ENCODE measurements around the gene PIK3IP1.

PIK3IP1 gene

DNA sequence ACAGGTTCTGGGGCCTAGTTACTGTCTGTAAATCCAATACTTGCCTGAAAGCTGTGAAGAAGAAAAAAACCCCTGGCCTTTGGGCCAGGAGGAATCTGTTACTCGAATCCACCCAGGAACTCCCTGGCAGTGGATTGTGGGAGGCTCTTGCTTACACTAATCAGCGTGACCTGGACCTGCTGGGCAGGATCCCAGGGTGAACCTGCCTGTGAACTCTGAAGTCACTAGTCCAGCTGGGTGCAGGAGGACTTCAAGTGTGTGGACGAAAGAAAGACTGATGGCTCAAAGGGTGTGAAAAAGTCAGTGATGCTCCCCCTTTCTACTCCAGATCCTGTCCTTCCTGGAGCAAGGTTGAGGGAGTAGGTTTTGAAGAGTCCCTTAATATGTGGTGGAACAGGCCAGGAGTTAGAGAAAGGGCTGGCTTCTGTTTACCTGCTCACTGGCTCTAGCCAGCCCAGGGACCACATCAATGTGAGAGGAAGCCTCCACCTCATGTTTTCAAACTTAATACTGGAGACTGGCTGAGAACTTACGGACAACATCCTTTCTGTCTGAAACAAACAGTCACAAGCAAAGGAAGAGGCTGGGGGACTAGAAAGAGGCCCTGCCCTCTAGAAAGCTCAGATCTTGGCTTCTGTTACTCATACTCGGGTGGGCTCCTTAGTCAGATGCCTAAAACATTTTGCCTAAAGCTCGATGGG, 13.5 kb downstream of the PIK3IP1 start:
- no peak for DNase-seq (ENCODE audit: low spot score)

DNA sequence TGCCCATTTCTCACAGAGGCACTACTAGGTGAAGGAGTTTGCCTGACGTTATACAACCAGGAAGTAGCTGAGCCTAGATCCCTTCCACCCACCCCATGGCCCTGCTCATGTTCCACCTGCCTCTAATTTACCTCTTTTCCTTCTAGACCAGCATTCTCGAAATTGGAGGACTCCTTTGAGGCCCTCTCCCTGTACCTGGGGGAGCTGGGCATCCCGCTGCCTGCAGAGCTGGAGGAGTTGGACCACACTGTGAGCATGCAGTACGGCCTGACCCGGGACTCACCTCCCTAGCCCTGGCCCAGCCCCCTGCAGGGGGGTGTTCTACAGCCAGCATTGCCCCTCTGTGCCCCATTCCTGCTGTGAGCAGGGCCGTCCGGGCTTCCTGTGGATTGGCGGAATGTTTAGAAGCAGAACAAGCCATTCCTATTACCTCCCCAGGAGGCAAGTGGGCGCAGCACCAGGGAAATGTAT, 14.1 kb downstream of the PIK3IP1 start:
- no peak for DNase-seq (ENCODE audit: low spot score)

DNA sequence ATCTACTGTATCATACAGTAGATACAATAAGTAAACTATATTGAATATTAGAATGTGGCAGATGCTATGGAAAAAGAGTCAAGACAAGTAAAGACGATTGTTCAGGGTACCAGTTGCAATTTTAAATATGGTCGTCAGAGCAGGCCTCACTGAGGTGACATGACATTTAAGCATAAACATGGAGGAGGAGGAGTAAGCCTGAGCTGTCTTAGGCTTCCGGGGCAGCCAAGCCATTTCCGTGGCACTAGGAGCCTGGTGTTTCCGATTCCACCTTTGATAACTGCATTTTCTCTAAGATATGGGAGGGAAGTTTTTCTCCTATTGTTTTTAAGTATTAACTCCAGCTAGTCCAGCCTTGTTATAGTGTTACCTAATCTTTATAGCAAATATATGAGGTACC, 14.5 kb downstream of the PIK3IP1 start:
- no peak for DNase-seq (ENCODE audit: low spot score)

DNA sequence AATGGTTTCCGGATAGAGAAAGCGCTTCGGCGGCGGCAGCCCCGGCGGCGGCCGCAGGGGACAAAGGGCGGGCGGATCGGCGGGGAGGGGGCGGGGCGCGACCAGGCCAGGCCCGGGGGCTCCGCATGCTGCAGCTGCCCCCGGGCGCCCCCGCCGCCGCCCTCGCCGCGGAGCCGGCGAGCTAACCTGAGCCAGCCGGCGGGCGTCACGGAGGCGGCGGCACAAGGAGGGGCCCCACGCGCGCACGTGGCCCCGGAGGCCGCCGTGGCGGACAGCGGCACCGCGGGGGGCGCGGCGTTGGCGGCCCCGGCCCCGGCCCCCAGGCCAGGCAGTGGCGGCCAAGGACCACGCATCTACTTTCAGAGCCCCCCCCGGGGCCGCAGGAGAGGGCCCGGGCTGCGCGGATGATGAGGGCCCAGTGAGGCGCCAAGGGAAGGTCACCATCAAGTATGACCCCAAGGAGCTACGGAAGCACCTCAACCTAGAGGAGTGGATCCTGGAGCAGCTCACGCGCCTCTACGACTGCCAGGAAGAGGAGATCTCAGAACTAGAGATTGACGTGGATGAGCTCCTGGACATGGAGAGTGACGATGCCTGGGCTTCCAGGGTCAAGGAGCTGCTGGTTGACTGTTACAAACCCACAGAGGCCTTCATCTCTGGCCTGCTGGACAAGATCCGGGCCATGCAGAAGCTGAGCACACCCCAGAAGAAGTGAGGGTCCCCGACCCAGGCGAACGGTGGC, 15.7 kb downstream of the PIK3IP1 start:
- no peak for DNase-seq (ENCODE audit: low spot score)

DNA sequence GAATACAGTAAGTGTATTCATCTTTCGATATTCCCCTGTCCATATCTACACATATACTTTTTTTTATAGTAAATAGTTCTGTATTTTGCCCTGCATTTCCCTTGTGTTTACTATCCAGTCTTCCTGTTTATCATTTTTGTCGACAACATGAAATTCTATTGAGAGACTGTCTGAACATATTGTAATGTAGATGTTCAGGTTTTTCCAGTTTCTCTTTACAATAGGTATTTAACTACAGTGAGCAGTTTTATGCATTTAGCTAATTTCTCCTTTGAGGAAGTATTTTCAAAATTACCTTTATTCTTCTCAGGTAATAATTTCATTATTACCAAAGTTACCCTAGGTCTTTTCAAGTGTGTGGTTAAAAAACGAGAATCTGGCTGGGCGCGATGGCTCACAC, 16.7 kb downstream of the PIK3IP1 start:
- DNase-seq (ENCODE audit: low spot score), result no peak

DNA sequence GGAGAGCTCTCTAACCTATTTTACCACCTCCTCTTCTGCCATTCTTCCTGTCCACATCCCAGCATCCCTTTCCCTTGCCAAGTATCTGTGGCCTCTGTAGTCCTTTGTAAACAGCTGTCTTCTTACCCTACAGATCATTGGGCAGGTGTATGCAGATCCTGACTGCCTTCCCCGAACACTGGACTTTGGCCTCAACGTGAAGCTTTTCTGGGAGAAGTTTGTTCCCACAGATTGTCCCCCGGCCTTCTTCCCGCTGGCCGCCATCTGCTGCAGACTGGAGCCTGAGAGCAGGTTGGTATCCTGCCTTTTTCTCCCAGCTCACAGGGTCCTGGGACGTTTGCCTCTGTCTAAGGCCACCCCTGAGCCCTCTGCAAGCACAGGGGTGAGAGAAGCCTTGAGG, 17.3 kb downstream of the PIK3IP1 start:
- no peak for DNase-seq (ENCODE audit: low spot score)

DNA sequence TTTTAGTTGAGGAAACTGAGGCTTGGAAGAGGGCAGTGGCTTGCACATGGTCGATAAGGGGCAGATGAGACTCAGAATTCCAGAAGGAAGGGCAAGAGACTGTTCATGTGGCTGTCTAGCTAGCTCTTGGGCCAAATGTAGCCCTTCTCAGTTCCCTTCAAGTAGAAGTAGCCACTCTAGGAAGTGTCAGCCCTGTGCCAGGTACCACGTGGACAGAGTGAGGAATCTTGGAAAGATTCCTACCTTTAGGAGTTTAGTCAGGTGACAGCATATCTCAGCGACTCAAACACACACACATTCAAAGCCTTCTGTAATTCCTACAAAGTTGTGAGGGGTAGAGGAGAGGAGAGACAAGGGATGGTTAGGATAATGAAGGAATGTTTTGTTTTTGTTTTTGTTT, 18.3 kb downstream of the PIK3IP1 start:
- DNase-seq (ENCODE audit: low spot score), result no peak

DNA sequence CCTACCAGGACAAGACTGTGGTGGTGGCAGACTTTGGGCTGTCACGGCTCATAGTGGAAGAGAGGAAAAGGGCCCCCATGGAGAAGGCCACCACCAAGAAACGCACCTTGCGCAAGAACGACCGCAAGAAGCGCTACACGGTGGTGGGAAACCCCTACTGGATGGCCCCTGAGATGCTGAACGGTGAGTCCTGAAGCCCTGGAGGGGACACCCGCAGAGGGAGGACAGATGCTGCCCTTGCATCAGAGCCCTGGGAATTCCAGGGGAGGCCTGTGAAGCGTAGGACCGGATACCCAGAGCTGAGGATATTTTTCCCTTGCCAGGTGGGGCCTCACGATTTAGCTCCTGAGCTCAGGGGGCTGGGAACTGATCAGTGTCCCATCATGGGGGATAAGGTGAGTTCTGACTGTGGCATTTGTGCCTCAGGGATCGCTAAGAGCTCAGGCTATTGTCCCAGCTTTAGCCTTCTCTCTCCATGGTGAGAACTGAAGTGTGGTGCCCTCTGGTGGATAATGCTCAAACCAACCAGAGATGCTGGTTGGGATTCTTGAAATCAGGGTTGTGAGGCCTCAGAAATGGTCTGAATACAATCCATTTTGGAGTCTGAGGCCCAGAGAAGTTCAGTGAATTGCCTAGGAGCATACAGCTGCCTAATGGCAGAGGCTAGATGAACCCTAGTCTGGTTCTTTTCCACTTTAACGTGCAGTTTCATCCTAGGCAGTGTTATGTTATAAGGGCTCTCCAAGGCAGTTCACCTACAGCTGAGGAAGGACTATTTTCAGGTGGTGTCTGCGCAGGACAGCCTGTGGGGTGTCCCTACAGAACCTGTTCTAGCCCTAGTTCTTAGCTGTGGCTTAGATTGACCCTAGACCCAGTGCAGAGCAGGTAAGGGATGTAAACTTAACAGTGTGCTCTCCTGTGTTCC, 19.5 kb downstream of the PIK3IP1 start:
- DNase-seq (ENCODE audit: low spot score), result peak; percentile 75

DNA sequence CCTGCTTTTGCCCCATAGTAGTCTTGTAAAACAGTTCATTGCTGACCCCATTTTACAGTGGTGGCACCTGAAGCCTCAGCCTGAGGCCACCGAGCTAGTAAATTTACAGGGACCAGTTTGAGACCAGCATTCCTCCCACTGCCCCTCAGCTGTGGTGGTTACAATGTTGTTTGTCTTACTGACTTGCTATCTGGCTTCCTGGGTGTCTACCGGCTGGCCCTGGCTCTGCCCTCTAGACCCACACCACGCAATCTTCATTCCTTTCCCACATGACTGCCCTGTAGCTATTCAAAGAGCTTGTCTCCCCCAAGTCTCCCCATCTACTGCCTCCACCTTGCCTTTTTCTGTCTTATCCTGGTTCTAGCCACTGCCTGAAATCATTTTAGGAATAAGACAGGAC, 20.8 kb downstream of the PIK3IP1 start:
- no peak for DNase-seq (ENCODE audit: low spot score)

DNA sequence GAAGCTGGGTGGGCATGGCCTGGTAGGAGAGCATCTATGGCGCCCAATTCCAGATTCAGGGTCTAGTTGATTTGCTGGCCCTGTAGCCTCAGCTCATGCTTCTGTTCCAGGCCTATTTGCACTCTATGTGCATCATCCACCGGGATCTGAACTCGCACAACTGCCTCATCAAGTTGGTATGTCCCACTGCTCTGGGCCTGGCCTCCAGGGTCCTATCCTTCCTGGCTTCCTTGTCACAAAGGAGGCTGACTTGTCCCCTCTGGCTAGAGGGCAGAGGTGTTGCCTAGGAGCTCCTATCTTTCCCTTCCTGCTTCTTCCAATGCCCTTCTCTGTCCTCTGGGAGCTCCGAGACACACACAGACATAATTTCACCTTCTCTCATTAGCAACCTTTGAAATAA, 21.3 kb downstream of the PIK3IP1 start:
- no peak for DNase-seq (ENCODE audit: low spot score)

DNA sequence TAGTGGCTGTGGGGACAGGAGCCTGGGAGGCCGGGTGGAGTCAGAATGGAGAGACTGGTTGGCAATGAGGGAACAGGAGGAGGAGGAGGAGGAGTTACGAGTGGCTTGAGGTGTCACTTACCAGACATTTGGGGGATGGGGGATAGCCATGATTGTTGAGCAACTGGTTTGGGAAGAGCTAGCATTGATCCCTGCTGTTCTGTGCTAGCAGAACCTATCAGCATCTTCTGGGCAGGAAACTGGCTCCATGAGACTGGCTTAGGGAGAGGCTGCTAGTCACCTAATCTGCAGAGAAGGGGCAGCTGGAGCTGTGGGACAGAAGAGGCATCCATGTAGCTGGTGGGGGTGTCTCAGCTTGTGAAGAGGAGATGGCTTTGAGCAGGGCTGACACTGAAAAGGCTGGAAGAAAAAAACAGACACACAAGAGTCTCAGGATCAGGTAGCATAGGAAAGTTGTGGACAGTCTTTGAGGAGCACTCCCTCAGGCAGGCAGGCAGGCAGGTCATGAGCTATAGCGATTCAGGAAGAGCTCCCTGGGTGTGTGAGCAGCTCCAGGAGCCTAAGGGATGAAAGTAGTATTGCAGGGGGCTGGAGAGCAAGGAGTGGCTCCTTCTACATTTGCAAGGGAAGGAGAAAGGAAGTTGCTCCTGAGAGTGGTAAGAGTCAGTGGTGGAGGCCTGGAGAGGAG, 22.3 kb downstream of the PIK3IP1 start:
- no peak for DNase-seq (ENCODE audit: low spot score)

DNA sequence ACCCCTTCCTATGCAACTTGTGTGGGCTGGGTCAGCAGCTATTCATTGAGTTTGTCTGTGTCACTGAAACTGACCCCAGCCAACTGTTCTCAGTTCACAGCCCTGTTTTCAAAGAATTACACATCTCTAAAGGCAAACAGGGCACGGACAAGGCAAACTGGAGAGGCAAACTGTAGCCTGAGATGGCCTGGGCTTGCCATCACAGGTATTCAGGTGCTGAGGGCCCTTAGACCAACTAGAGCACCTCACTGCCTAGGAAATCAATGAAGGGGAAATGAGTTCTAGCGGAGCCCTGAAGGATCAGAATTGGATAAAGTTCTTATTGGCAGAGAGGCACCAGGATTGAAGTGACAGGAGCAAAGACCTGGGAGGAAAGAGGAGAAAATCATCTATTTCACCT, 24.0 kb downstream of the PIK3IP1 start:
- DNase-seq (ENCODE audit: low spot score), result no peak

DNA sequence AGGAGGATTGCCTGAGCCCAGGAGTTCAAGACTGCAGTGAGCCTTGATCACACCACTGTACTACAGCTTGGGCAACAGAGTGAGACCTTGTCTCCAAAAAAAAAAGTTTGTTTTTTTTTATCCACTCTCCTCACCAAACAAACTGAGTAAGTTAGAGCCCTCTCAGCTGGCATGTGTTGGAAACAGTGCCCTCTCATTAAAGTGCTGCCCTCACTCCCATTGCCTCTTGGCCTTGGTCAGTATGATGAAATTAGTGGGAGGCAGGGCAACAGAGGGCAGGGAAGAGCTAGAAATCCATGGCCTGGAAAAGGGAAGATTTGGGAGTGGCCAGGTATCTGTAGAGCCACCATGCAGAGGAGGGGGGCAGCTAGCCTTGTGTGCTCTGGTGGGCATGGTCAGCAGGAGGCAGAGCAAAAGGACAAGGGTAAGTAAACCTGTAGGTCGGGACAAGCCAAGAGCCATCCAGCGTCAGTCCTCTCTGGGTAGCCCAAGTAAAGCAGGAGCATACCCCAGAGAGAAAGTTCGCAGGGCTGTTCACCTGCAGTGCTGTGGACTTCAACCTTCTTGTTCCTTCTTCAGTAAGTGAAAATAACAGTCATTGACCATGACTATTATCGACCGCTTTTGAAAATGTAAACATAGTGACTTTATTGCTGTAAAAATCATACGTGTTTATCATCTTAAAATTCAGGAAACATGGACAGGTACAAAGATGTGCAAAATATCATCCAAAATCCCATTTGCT, 28.2 kb downstream of the PIK3IP1 start:
- DNase-seq (ENCODE audit: low spot score), result no peak

DNA sequence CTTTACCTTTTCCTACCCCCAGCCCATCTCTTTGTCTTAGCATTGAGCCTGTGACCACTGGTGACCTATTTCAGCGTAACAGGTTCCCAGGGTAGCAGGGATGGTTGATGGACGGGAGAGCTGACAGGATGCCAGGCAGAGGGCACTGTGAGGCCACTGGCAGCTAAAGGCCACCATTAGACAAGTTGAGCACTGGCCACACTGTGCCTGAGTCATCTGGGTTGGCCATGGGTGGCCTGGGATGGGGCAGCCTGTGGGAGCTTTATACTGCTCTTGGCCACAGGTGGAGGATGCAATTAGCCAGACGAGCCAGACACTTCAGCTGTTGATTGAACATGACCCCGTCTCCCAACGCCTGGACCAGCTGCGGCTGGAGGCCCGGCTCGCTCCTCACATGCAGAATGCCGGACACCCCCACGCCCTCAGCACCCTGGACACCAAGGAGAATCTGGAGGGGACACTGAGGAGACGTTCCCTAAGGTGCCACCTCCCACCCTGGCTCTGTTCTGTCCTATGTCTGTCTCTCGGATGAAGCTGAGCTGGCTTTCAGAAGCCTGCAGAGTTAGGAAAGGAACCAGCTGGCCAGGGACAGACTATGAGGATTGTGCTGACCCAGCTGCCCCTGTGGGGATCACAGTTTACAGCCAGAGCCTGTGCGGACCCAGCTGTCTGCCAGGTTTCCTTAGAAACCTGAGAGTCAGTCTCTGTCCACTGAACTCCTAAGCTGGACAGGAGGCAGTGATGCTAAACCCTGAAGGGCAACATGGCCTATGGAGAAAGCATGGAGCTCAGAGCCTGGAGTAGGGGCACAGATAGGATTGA, 29.8 kb downstream of the PIK3IP1 start:
- no peak for DNase-seq (ENCODE audit: low spot score)

DNA sequence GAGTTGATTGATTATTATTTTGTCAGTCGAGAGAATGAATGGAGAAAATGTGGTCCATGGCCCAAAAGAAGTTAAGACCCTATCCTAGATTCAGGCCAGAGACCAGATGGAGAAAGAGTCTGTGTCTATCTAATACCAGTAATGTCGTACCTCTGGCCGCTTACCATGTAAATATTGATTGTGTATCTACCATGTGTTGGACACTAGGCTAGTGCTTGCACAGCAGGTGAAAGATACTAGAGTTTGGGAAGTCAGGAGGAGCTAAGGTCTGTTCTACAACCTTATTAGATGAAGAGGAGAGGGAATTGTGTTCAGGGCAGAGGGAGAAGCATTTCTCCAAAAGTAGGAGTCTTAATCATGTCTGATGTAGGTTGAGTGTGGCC, 31.8 kb downstream of the PIK3IP1 start:
- no peak for DNase-seq (ENCODE audit: low spot score)

DNA sequence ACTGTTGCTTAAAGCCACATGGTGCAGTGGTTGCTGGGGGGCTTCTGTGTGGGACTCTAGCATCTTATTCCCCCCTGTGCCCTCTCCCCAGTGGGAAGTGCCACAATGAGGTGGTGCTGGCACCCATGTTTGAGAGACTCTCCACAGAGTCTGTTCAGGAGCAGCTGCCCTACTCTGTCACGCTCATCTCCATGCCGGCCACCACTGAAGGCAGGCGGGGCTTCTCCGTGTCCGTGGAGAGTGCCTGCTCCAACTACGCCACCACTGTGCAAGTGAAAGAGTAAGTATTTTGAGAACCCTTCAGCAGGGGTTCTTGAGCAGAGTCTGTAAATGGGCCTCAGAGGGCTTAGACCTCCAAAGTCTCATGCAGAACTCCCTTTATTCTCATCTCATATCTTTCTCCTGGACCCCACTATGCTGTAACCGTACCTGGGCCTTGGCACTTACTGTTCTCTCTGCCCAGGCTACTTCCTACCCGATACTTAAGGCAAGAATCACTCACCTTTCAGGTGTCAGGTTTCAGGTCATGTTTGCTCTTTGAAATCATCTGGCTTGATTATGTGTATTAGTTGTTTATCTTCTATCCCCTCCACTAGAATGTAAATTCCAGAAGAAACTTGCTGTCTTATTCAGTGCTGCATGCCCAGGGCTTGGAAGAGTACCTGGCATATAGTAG, 32.4 kb downstream of the PIK3IP1 start:
- DNase-seq (ENCODE audit: low spot score), result no peak

DNA sequence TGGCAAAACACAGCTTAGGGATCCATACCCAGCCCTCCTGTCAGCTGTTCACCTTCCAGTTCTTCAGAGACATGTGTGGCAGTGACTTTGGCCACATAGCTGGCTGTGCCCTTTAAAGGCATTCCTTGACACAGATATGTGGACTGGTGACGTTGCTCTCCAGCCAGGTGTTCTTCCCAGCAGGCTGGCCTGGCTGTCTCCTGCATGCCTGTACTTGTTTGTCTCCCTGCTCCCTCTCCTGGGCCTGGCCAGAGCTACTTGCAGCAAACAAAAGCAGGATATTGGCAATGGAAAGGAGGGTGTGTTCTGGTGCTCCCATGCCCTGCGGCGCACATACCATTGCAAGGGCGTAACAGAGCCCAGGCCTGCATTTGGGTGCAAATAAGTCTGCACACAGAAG, 38.3 kb downstream of the PIK3IP1 start:
- no peak for DNase-seq (ENCODE audit: low spot score)

DNA sequence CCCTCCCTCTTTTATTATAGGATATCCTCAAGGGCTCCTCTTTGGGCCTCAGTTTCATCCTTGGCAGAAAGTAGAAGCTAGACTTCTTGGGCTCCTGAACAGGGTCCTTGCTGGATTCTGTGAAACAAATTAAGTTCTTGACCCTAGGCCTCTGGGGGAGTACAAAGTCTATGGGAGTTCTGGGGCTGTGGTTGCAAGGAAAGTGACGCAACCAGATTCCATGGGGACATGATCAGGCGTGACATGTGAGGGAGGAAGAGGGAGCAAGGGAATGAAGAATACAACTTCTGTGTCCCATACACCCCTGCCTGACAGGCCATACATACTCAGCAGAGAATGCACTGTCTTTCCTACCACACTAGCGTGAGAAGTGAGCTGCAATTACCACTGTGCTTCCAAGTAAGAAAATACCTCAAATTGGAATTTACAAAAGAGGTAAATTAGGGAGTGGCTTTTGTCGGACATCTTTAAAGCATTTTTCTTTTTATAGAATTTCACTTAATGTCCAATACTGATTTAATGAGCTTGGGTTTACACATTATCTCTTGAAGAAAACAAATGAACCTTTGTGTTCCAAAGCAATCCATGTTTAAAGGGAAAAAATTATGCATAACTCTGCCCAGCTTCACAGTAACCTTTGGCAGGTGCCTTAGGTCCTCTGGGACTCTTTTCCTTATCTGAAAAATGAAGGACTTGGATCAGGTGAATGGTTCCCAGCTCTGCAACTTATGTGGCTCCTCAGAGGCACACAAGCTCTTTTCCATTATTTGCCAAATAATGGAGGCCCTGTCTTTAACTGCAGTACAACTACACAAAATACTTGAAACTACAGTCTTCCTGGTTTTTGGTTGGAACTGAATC, 41.3 kb downstream of the PIK3IP1 start:
- no peak for DNase-seq (ENCODE audit: low spot score)

Data from NAMALWA (cell line).